Lower leg skin (tissue), 4 donors: Measurements from ENCODE around the gene RGS4. TPM values are rescaled to one million over a fixed set of nuclear protein-coding genes. Genes with fewer than 3 reads are reported as not detected.

Experiments used
- DNase-seq, 2 donors: peaks; one replicate each; pipeline ENCODE4 v3.0.0-alpha.2; 2019; ENCODE audit warnings: low spot score in 2 of 2
- H3K4me3 ChIP-seq: fragments of 200-600 bp; sonication (generic); 2 replicates; pipeline ENCODE4 v1.5.1; 2017; ENCODE audit warnings: mild to moderate bottlenecking, low read depth; ENCODE audit not compliant: poor library complexity, severe bottlenecking
- CTCF ChIP-seq, 3 donors: fragments of 450-650 bp; IDR thresholded peaks; one replicate each; pipeline ENCODE4 v1.5.1; 2016; ENCODE audit warnings: antibody characterized with exemption in 3 of 3, mild to moderate bottlenecking in 3 of 3, moderate library complexity in 2 of 3
- POLR2A ChIP-seq, 2 donors: fragments of 450-650 bp; IDR thresholded peaks; one replicate each; pipeline ENCODE4 v1.6.1; 2016 to 2017; ENCODE audit warnings: antibody characterized with exemption in 2 of 2, mild to moderate bottlenecking in 1 of 2, moderate library complexity in 1 of 2
- WGBS, 2 donors: methylation state at CpG; one replicate each; pipeline ENCODE4 v1.1.5; 2018; 5-methylcytosine and 5-hydroxymethylcytosine counted together
- intact Hi-C: fragments of 100-400 bp; cut with DNase I; formaldehyde crosslinking; loops from one replicate; pipeline ENCODE4 v1.15.0; 2023; ENCODE audit warnings: low total_unique reads
- total RNA-seq, 4 donors: library from RNA; depleted of rRNA; stranded (reverse); fragments of >200 nt; gene quantifications; one replicate each; pipeline ENCODE4 v1.1.0, GENCODE V29; 2016

Gene RGS4
- total RNA-seq, result under 1 TPM in 2 of 4 donors, not detected in 2; 0.36 to 0.42 TPM

- 1 to 2% methylated on average over 13 of the region's 13 CpGs for WGBS, 2 donors
- intact Hi-C loops, result no loop called here
- H3K4me3 ChIP-seq, result no peak within 1 kb of the TSS
- no peak for DNase-seq
- no peak for TF ChIP-seq POLR2A (IDR thresholded peaks at IDR 0.05)
- no peak for TF ChIP-seq CTCF (IDR thresholded peaks at IDR 0.05)
These were observed at the start of gene RGS4 for GRCh38 chr1:163069142-163069541. Gene RGS4, plus strand, starts transcription at chr1:163069361. Its CDS starts 124 bp downstream, at chr1:163069485.

- TF ChIP-seq POLR2A (IDR thresholded peaks at IDR 0.05) (no peak), CTCF (IDR thresholded peaks at IDR 0.05) (no peak)
- DNase-seq, result no peak
- intact Hi-C loops, result no loop called here
- H3K4me3 ChIP-seq, result no peak overlapping the region
These were observed 47.0 kb upstream of the RGS4 start for GRCh38 chr1:163022129-163022528.

GRCh38 chr1:163027610-163028009 is 41.6 kb upstream of the RGS4 start:
- TF ChIP-seq POLR2A (IDR thresholded peaks at IDR 0.05) (no peak), CTCF (IDR thresholded peaks at IDR 0.05) (no peak)
- no peak overlapping the region for H3K4me3 ChIP-seq
- no peak for DNase-seq
- intact Hi-C loops, result no loop called here

GRCh38 chr1:163029901-163030300 is 39.3 kb upstream of the RGS4 start:
- intact Hi-C loops, result no loop called here
- H3K4me3 ChIP-seq, result no peak overlapping the region
- no peak for DNase-seq
- no peak for TF ChIP-seq POLR2A (IDR thresholded peaks at IDR 0.05)
- TF ChIP-seq CTCF (IDR thresholded peaks at IDR 0.05), result no peak
- 83 to 87% methylated on average over 5 of the region's 5 CpGs for WGBS, 2 donors

DNA sequence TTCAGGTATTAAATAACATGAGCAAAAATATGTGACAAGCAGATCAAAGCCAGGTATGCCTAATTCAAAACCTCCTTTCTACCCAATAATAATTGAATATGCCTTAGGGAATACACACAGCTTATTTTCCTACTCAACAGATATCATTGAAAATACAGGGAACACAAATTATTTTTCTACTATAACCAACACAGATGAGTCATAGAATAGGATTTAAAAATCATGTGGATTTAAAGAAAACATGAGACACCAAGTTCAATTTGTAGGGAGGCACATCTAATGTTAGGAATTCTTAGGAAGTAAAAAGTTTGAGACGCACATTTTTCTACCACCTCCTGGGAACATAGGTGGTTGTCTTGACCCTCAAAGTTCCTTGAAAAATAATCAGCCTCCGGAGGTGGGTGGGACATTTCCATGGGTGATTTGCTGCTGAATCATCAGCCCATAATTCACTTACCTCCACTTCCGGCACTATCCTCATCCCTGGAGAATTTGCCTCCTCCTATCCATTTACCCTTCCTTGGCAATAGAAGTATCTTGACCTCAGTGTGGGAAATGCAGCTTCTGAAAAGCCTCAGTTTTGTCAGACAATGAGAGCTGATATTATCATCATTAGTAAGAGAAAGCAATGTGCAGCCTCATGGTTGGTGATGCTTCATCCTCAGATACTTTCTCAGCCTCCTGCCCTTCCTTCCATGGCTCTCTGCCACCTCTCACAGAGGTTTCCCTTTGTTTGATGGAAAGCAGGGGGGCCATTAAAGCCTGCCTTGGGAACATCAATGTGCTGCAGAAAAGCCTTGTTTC is 33.5 kb upstream of the RGS4 start:
- WGBS, 2 donors, result 26 to 47% methylated on average over 3 of the region's 3 CpGs
- no peak for TF ChIP-seq POLR2A (IDR thresholded peaks at IDR 0.05)
- TF ChIP-seq CTCF (IDR thresholded peaks at IDR 0.05), result no peak
- H3K4me3 ChIP-seq, result no peak overlapping the region
- intact Hi-C loops, result no loop called here
- no peak for DNase-seq

- DNase-seq, result no peak
- 44% methylated on average over 1 of the region's 1 CpG for WGBS, 2 donors
- intact Hi-C loops, result no loop called here
- no peak for TF ChIP-seq CTCF (IDR thresholded peaks at IDR 0.05)
- TF ChIP-seq POLR2A (IDR thresholded peaks at IDR 0.05), result no peak
- no peak overlapping the region for H3K4me3 ChIP-seq
These were observed 32.5 kb upstream of the RGS4 start for GRCh38 chr1:163036671-163037070.
